SK-N-SH treated with all-trans-retinoic acid at 6 μM for 48 hours (cell line): Measurements from ENCODE around the gene AQP4.

Source experiments
- CSRNP3 ChIP-seq: fragments of 250-450 bp; sonication (Bioruptor Pico); IDR thresholded peaks from 2 replicates; pipeline ENCODE4 v1.5.1; 2021; ENCODE audit warnings: mild to moderate bottlenecking, moderate library complexity
- OSR1 ChIP-seq: fragments of 250-450 bp; sonication (Bioruptor Pico); IDR thresholded peaks from 2 replicates; pipeline ENCODE4 v1.8.0; 2022; ENCODE audit warnings: moderate library complexity, mild to moderate bottlenecking, inconsistent platforms
- PATZ1 ChIP-seq: fragments of 250-450 bp; sonication (Bioruptor Pico); IDR thresholded peaks from 2 replicates; pipeline ENCODE4 v1.8.0; 2020; ENCODE audit warnings: mild to moderate bottlenecking, moderate library complexity, borderline replicate concordance
- ZC3H10 ChIP-seq: fragments of 250-450 bp; sonication (Bioruptor Pico); IDR thresholded peaks from 2 replicates; pipeline ENCODE4 v1.5.1; 2021; ENCODE audit warnings: mild to moderate bottlenecking, moderate library complexity

GRCh38 chr18:26901020-26901419 lies 35.5 kb upstream of the AQP4 start:
- no peak for TF ChIP-seq ZC3H10 (CRISPR knock-in tag)
- no peak for TF ChIP-seq PATZ1 (CRISPR knock-in tag)
- no peak for TF ChIP-seq CSRNP3 (CRISPR knock-in tag)
- TF ChIP-seq OSR1 (CRISPR knock-in tag), result no peak
